ENCODE results near the gene MRPL47.

GRCh38 chr3:179541596-179541995 lies 62.8 kb downstream of the MRPL47 start:
- no peak for TF ChIP-seq CTCF (conservative IDR thresholded peaks at IDR 0.05 in 1 of 2, IDR thresholded peaks at IDR 0.05 in 1 of 2; ENCODE audit: low read depth in 1 of 2, low read length in 2 of 2)
- no peak for TF ChIP-seq EZH2 (IDR thresholded peaks at IDR 0.05; ENCODE audit: low read length, missing control alignments)
